ENCODE measurements around the gene ZNF800.

- TF ChIP-seq FOXK2 (IDR thresholded peaks at IDR 0.05) (no peak), SP1 (IDR thresholded peaks at IDR 0.05) (no peak), ELF4 (IDR thresholded peaks at IDR 0.05) (no peak), ZNF384 (IDR thresholded peaks at IDR 0.05) (no peak), TARDBP (IDR thresholded peaks at IDR 0.05) (no peak), BHLHE40 (IDR thresholded peaks at IDR 0.05; ENCODE audit: borderline replicate concordance) (no peak), ARNT (IDR thresholded peaks at IDR 0.05) (no peak), SUZ12 (IDR thresholded peaks at IDR 0.05) (no peak)
Observed at GRCh38 chr7:127390186-127390816, 2.2 kb downstream of the ZNF800 start.
